Smooth muscle cell (in vitro differentiated cells): Measurements from ENCODE around the gene GPATCH2L. TPM values are rescaled to one million over a fixed set of nuclear protein-coding genes. Genes with fewer than 3 reads are reported as not detected.

Source experiments
- DNase-seq: peaks from one replicate; lab custom pipeline; 2025; ENCODE audit not compliant: unreplicated experiment; lab: John Stamatoyannopoulos, UW
- H2AFZ ChIP-seq: fragments of 200-600 bp; sonication (generic); 2 replicates; pipeline ENCODE4 v1.6.0; 2016; ENCODE audit warnings: antibody characterized with exemption, low read depth, mild to moderate bottlenecking
- H3F3A ChIP-seq: fragments of 200-600 bp; sonication (generic); 2 replicates; pipeline ENCODE4 v1.6.0; 2017; ENCODE audit warnings: antibody characterized with exemption, low read depth
- H3K27ac ChIP-seq: fragments of 200-600 bp; sonication (generic); 2 replicates; pipeline ENCODE4 v1.5.1; 2016; ENCODE audit warnings: low read depth, mild to moderate bottlenecking
- H3K27me3 ChIP-seq: fragments of 200-600 bp; sonication (generic); 2 replicates; pipeline ENCODE4 v1.6.1; 2016; ENCODE audit warnings: low read depth, mild to moderate bottlenecking
- H3K36me3 ChIP-seq: fragments of 200-600 bp; sonication (generic); 2 replicates; pipeline ENCODE4 v1.5.1; 2016; ENCODE audit warnings: low read depth
- H3K4me1 ChIP-seq: fragments of 200-600 bp; sonication (generic); 2 replicates; pipeline ENCODE4 v1.5.1; 2016; ENCODE audit warnings: low read depth
- H3K4me2 ChIP-seq: fragments of 200-600 bp; sonication (generic); 2 replicates; pipeline ENCODE4 v1.6.0; 2016; ENCODE audit warnings: mild to moderate bottlenecking
- H3K4me3 ChIP-seq: fragments of 200-600 bp; sonication (generic); 2 replicates; pipeline ENCODE4 v1.5.1; 2016; ENCODE audit warnings: mild to moderate bottlenecking
- H3K79me2 ChIP-seq: fragments of 200-600 bp; sonication (generic); 2 replicates; pipeline ENCODE4 v1.6.0; 2016; ENCODE audit warnings: low read depth, mild to moderate bottlenecking
- H3K9ac ChIP-seq: fragments of 200-600 bp; sonication (generic); 2 replicates; pipeline ENCODE4 v1.6.0; 2016; ENCODE audit warnings: low read depth
- H3K9me3 ChIP-seq: fragments of 200-600 bp; sonication (generic); replicated peaks from 2 replicates; pipeline ENCODE4 v1.5.1; 2016; ENCODE audit warnings: low read depth
- H4K20me1 ChIP-seq: fragments of 200-600 bp; sonication (generic); 2 replicates; pipeline ENCODE4 v1.6.0; 2016; ENCODE audit warnings: low read depth
- WGBS: methylation state at CpG from one replicate; pipeline ENCODE4 v1.1.7; 2016; ENCODE audit warnings: low lambda C conversion rate; 5-methylcytosine and 5-hydroxymethylcytosine counted together
- polyA plus RNA-seq: library from polyadenylated mRNA; unstranded; fragments of >200 nt; fragmentation: Nextera tagmentation; extraction: Ambion mirVana; gene quantifications from 2 replicates; pipeline ENCODE4 v1.2.1, GENCODE V29; 2016
- total RNA-seq: library from RNA; depleted of rRNA; stranded (reverse); fragments of >200 nt; gene quantifications from 2 replicates; pipeline ENCODE4 v1.2.3, GENCODE V29; 2014
- TF ChIP-seq, protein P1 (sequence below): fragments of 200-600 bp; sonication (generic); IDR thresholded peaks from 2 replicates; pipeline ENCODE4 v1.5.1; 2017; ENCODE audit warnings: borderline replicate concordance, mild to moderate bottlenecking, antibody characterized with exemption; ENCODE audit not compliant: insufficient read depth, poor library complexity, severe bottlenecking

Gene GPATCH2L
- total and polyA plus RNA-seq, 2 experiments from 2014 or later: 14.5 to 53.4 TPM

DNA sequence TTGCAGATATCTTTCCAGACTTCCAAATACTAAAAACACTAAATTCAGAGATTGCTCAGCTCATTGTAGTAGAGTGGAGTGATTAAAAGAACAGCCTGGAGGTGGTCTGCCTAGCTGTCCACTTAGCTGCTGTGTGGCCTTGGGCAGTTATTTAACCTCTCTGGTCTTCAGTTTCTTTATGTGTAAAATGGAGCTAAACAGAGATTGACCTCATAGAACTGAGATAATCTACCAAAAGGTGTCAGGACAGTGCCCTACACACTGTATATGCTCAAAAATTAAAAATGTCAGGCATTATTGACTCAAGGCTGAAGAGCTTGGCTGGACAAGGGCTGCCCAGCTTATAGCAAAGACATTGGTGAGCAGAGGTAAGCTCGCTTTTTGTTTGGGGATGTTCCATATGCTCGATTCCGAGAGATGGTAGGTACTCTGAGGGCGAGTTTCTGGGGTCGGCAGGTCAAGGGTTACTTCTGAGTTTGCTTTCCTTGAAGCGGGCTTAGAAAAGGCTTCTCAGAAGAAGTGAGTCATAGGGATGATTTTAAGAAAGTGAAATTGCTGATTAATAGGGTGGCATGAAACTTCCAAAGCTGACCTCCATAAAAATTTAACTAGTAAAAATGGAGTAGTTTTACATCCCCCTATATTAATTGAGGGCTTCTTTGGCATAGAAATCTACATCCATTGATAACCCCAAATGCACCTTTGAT, 107.5 kb downstream of the GPATCH2L start:
- H4K20me1 ChIP-seq: no peaks in the 10 kb centered on the region
- WGBS: 81% methylated on average over 6 of the region's 6 CpGs
- H3K79me2 ChIP-seq: no peaks in the 10 kb centered on the region
- no peaks in the 10 kb centered on the region for H3K9me3 ChIP-seq
- H3K9ac ChIP-seq: no peak overlapping the region
- H3F3A ChIP-seq: no peaks in the 10 kb centered on the region
- TF ChIP-seq, protein P1, sequence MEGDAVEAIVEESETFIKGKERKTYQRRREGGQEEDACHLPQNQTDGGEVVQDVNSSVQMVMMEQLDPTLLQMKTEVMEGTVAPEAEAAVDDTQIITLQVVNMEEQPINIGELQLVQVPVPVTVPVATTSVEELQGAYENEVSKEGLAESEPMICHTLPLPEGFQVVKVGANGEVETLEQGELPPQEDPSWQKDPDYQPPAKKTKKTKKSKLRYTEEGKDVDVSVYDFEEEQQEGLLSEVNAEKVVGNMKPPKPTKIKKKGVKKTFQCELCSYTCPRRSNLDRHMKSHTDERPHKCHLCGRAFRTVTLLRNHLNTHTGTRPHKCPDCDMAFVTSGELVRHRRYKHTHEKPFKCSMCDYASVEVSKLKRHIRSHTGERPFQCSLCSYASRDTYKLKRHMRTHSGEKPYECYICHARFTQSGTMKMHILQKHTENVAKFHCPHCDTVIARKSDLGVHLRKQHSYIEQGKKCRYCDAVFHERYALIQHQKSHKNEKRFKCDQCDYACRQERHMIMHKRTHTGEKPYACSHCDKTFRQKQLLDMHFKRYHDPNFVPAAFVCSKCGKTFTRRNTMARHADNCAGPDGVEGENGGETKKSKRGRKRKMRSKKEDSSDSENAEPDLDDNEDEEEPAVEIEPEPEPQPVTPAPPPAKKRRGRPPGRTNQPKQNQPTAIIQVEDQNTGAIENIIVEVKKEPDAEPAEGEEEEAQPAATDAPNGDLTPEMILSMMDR: no peak
- DNase-seq: no peak
- H3K36me3 ChIP-seq: no peaks in the 10 kb centered on the region
- H3K27ac ChIP-seq: no peak overlapping the region
- H2AFZ ChIP-seq: no peak overlapping the region
- H3K4me2 ChIP-seq: no peak overlapping the region
- no peak overlapping the region for H3K4me3 ChIP-seq
- no peaks in the 10 kb centered on the region for H3K27me3 ChIP-seq
- H3K4me1 ChIP-seq: peaks cover 18% of the 10 kb centered on the region

DNA sequence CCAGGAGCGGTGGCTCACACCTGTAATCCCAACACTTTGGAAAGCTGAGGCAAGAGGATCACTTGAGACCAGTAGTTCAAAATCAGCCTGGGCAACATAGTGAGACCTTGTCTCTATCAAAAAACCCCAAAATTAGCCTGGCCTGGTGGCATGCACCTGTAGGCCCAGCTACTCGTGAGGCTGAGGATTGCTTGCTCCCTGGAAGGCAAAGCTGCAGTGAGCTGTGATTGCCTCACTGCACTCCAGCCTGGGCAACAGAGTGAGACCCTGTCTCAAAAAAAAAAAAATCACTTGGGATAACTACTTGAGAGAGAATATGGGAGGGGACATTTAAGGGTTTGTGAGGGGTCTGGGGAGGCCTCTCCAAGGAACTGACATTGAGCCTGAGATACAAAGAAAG, 109.0 kb downstream of the GPATCH2L start:
- Histone ChIP-seq H3K9ac (no peak overlapping the region), H2AFZ (no peak overlapping the region), H4K20me1 (no peaks in the 10 kb centered on the region), H3K27me3 (no peaks in the 10 kb centered on the region), H3K9me3 (no peaks in the 10 kb centered on the region), H3F3A (no peaks in the 10 kb centered on the region), H3K79me2 (no peaks in the 10 kb centered on the region), H3K4me2 (no peak overlapping the region), H3K27ac (no peak overlapping the region), H3K4me3 (no peak overlapping the region), H3K4me1 (peaks cover 18% of the 10 kb centered on the region), H3K36me3 (no peaks in the 10 kb centered on the region)
- WGBS: 92% methylated on average over 2 of the region's 2 CpGs
- no peak for DNase-seq
- TF ChIP-seq, protein P1: no peak

DNA sequence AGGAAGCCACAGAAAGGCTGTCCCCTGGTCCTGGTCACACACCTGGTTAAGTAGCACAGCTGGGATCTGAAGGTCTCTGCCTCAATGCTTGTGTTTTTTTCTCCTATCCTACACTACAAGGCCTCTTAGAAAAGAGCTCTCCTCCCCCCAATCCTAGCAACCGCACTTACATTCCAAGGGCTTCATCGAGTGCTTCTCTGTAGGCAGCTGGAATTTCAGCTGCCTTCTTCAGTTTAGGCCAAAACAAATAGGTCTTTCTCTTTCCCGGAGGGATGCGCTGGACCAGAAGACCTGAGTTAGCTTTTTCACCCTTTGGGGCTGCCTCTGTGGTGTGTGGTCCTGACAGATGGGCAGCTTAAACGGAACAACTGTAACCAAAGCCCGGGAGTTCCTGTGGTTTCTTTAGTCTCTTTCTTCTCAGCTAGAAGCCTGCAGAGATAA, 109.7 kb downstream of the GPATCH2L start:
- Histone ChIP-seq H3K4me2 (peak overlapping the region; percentile 43), H4K20me1 (no peaks in the 10 kb centered on the region), H3F3A (no peaks in the 10 kb centered on the region), H3K9me3 (no peaks in the 10 kb centered on the region), H3K9ac (no peak overlapping the region), H3K4me1 (peaks cover 18% of the 10 kb centered on the region), H3K27ac (no peak overlapping the region), H2AFZ (no peak overlapping the region), H3K27me3 (no peaks in the 10 kb centered on the region), H3K79me2 (no peaks in the 10 kb centered on the region), H3K4me3 (no peak overlapping the region), H3K36me3 (no peaks in the 10 kb centered on the region)
- TF ChIP-seq, protein P1: no peak
- 39% methylated on average over 6 of the region's 6 CpGs for WGBS
- DNase-seq: no peak

DNA sequence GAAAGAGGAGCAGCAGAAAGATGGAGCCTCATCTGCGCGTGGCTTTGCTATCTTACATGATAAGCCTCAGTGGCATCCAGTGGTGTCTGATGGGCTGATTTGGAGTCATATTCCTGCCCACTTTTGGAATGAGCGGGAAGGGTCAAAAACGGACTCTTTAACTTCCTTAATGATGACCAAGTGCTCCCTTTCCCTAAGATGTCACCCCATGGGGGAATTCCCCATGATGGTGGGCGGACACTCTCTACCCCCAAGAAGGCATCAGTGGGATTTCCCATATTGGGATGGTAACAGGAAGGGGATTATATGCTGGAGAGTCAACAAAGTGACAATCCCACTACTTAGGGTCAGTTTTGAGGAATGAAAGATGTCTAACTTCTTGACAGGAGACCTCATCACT, 110.9 kb downstream of the GPATCH2L start:
- 88% methylated on average over 5 of the region's 5 CpGs for WGBS
- H3K4me1 ChIP-seq: peaks cover 12% of the 10 kb centered on the region
- no peaks in the 10 kb centered on the region for H3F3A ChIP-seq
- no peak overlapping the region for H3K4me2 ChIP-seq
- H3K79me2 ChIP-seq: no peaks in the 10 kb centered on the region
- no peaks in the 10 kb centered on the region for H4K20me1 ChIP-seq
- H3K27me3 ChIP-seq: no peaks in the 10 kb centered on the region
- no peaks in the 10 kb centered on the region for H3K36me3 ChIP-seq
- TF ChIP-seq, protein P1: no peak
- H3K27ac ChIP-seq: no peak overlapping the region
- no peak overlapping the region for H3K4me3 ChIP-seq
- no peaks in the 10 kb centered on the region for H3K9me3 ChIP-seq
- no peak overlapping the region for H3K9ac ChIP-seq
- H2AFZ ChIP-seq: no peak overlapping the region
- DNase-seq: no peak
